Heart left ventricle (tissue), 16 donors: ENCODE measurements around the gene HPS3. TPM values are rescaled to one million over a fixed set of nuclear protein-coding genes. Genes with fewer than 3 reads are reported as not detected.

Source experiments
- ATAC-seq, 4 donors: fragments of 200-7000 bp; cut with Tn5 transposase; one replicate each; pipeline ENCODE4 v1.9.1; 2020 to 2022; ENCODE audit warnings: moderate library complexity in 4 of 4, mild to moderate bottlenecking in 3 of 4, moderate number of reproducible peaks in 1 of 4
- DNase-seq, 5 donors: peaks; one replicate each; pipeline ENCODE4 v3.0.0-alpha.2; 2020
- H3K27ac ChIP-seq, 12 donors: fragments of 200-600 bp; sonication (generic) in 4 of 12; one replicate each; pipeline versions ENCODE4 v1.5.0 to v1.8.0; 2016 to 2022; ENCODE audit warnings: mild to moderate bottlenecking in 2 of 12
- H3K27me3 ChIP-seq, 9 donors: fragments of 200-600 bp; sonication (generic) in 2 of 9; one replicate each; pipeline versions ENCODE4 v1.5.1 to v1.8.0; 2016 to 2022; ENCODE audit warnings: mild to moderate bottlenecking in 3 of 9
- H3K36me3 ChIP-seq, 9 donors: fragments of 200-600 bp; sonication (generic) in 2 of 9; one replicate each; pipeline versions ENCODE4 v1.5.0 to v1.8.0; 2018 to 2022; ENCODE audit warnings: mild to moderate bottlenecking in 2 of 9
- H3K4me1 ChIP-seq, 12 donors: fragments of 200-600 bp; sonication (generic) in 4 of 12; one replicate each; pipeline versions ENCODE4 v1.5.0 to v1.8.0; 2016 to 2022; ENCODE audit warnings: mild to moderate bottlenecking in 3 of 12
- H3K4me3 ChIP-seq, 12 donors: fragments of 200-600 bp; sonication (generic) in 4 of 12; one replicate each; pipeline versions ENCODE4 v1.5.0 to v1.8.0; 2017 to 2022; ENCODE audit warnings: mild to moderate bottlenecking in 9 of 12, moderate library complexity in 4 of 12
- H3K9me3 ChIP-seq, 12 donors: fragments of 200-600 bp; sonication (generic) in 4 of 12; one replicate each; pipeline versions ENCODE4 v1.5.0 to v1.8.0; 2016 to 2022; ENCODE audit warnings: mild to moderate bottlenecking in 1 of 12
- CTCF ChIP-seq, 12 donors: fragments of 200-600 bp; sonication (generic) in 4 of 12; IDR thresholded peaks; one replicate each; pipeline versions ENCODE4 v1.5.0 to v1.8.0; 2018 to 2022; ENCODE audit warnings: antibody characterized with exemption in 12 of 12, mild to moderate bottlenecking in 5 of 12
- POLR2A ChIP-seq, 2 donors: fragments of 450-650 bp; IDR thresholded peaks; one replicate each; pipeline ENCODE4 v1.6.1; 2017; ENCODE audit warnings: antibody characterized with exemption in 2 of 2, mild to moderate bottlenecking in 2 of 2, moderate library complexity in 2 of 2
- WGBS, 4 donors: extraction: QIAGEN DNeasy Blood & Tissue Kit in 2 of 4; methylation state at CpG; one replicate each; pipeline versions ENCODE4 v1.1.5 to v1.1.7; 2013 to 2018; 5-methylcytosine and 5-hydroxymethylcytosine counted together
- intact Hi-C, 10 donors: fragments of 100-400 bp; cut with DNase I; formaldehyde crosslinking; loops; one replicate each; pipeline versions ENCODE4 v1.11.1 to v1.14.2; 2022
- polyA plus RNA-seq, 2 donors: library from polyadenylated mRNA; stranded (reverse); fragments of 200-250 nt; gene quantifications; one replicate each; pipeline ENCODE4 v1.2.3, GENCODE V29; 2013
- total RNA-seq, 9 donors: library from RNA; depleted of rRNA in 2 of 9; stranded (reverse); fragments of >200 nt in 2 of 9; fragmentation: NEBNext Ultra II Directional in 3 of 9; extraction: Animal tissue kit (Norgen Biotek cat#: 25700) in 3 of 9; gene quantifications; one replicate each; pipeline versions ENCODE4 v1.1.0 to v1.2.4, GENCODE V29; 2016 to 2023
- donor health status: ischemic (EF 13 %, LVEDD 7.1; RV severe dilation, severe dysfunction).
- donor health status: healthy with polysubstance abuse.
- donor health status: DM: no; HTN: yes; CAD: no.
- donor health status: DM: no; HTN: no; CAD: no.
- donor health status: ischemic (EF 25% LVEDD 6.9; RV normal size, moderate dysfunction).
- donor health status: ischemic (EF 25% LVEDD 5.7; RV mildly dilated, moderate dysfunction).
- donor health status: healthy.
- donor health status: DM: yes; HTN: yes; CAD: no.
- donor health status: ischemic (EF 35%, LVEDD 5.7; RV mildly dilated, moderate dysfunction).
- donor health status: nonischemic (EF 11% LVEDD 7.7; RV severe dilation, severe dysfunction).
- donor health status: DM: yes; HTN: yes; CAD: no.
- donor health status: PGD.
- donor health status: ischemic (EF 29% LVEDD 5.4; RV normal size, mild dysfunction).
- donor health status: nonischemic (EF 23%, LVEDD 6.1; RV moderate dilation, normal function).

Gene HPS3
- total and polyA plus RNA-seq, 11 donors, result 3.0 to 15.6 (median 6.0) TPM

DNA sequence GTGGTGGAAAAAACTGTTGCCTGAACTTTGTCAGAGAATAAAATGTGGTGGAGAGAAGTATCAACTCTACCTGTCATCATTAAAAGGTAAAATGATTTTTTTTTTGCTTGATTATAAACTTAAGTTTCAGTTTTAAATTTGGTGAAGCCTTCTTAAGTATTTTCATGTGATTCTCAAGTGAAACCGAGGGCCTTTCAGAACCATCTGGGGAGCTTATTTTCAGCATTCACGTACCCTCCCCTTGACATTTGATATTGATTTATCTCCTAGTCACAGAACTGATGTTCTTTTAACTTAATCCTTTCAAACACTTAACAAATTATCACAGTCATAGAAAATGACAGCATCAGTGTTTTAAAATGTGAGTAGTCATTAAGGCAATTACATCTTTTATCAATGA is 38.5 kb downstream of the HPS3 start:
- Histone ChIP-seq H3K27me3 (no peaks in the 10 kb centered on the region), H3K9me3 (no peaks in the 10 kb centered on the region), H3K36me3 (peaks cover 0 to 100% (median 95%) of the 10 kb centered on the region in 9 donors), H3K4me3 (no peak overlapping the region), H3K27ac (no peak overlapping the region), H3K4me1 (no peaks in the 10 kb centered on the region)
- ATAC-seq, result no peak
- TF ChIP-seq CTCF (IDR thresholded peaks at IDR 0.05) (no peak), POLR2A (IDR thresholded peaks at IDR 0.05) (no peak)
- WGBS, 4 donors, result 89 to 97% (median 93%) methylated on average over 2 of the region's 2 CpGs
- DNase-seq, result no peak
- intact Hi-C loops, result no loop called here

GRCh38 chr3:149170672-149171071 is 41.2 kb downstream of the HPS3 start:
- peaks cover 0 to 4% (median 0%) of the 10 kb centered on the region in 12 donors for H3K9me3 ChIP-seq
- no peaks in the 10 kb centered on the region for H3K4me1 ChIP-seq
- 97 to 98% (median 97%) methylated on average over 7 of the region's 7 CpGs for WGBS, 4 donors
- H3K36me3 ChIP-seq, result peaks cover 0 to 97% (median 83%) of the 10 kb centered on the region in 9 donors
- no peak overlapping the region for H3K4me3 ChIP-seq
- no peaks in the 10 kb centered on the region for H3K27me3 ChIP-seq
- no peak for TF ChIP-seq CTCF (IDR thresholded peaks at IDR 0.05)
- no peak for TF ChIP-seq POLR2A (IDR thresholded peaks at IDR 0.05)
- no peak for ATAC-seq
- no peak for DNase-seq
- intact Hi-C loops, result no loop called here
- H3K27ac ChIP-seq, result no peak overlapping the region

DNA sequence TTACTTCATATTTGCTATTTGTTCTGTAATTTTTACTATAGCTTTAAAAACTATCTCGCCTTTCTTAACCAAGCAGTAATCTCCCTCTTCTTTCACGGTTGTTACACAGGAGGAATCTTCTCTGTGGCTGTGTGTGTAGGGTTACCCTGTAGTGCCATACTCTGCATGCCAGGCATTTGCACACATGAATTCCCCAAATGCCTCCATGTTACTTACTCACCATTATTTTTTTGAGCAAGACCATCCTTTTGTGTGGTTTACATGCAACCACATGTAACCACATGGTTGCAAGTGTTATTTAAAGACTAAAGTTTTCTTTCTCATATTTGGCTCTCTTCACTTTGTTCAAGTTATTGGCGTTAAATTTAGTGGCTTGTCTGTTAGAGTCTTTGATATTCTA is 45.5 kb downstream of the HPS3 start:
- intact Hi-C loops, result no loop called here
- 83 to 92% (median 85%) methylated on average over 3 of the region's 3 CpGs for WGBS, 4 donors
- H3K9me3 ChIP-seq, result peaks cover 0 to 6% (median 0%) of the 10 kb centered on the region in 12 donors
- ATAC-seq (no peak), DNase-seq (no peak)
- TF ChIP-seq POLR2A (IDR thresholded peaks at IDR 0.05) (no peak), CTCF (IDR thresholded peaks at IDR 0.05) (no peak)
- H3K4me3 ChIP-seq, result no peak overlapping the region
- peaks cover 0 to 65% (median 50%) of the 10 kb centered on the region in 9 donors for H3K36me3 ChIP-seq
- H3K4me1 ChIP-seq, result peaks cover 0 to 11% (median 6%) of the 10 kb centered on the region in 12 donors
- H3K27me3 ChIP-seq, result no peaks in the 10 kb centered on the region
- no peak overlapping the region for H3K27ac ChIP-seq

DNA sequence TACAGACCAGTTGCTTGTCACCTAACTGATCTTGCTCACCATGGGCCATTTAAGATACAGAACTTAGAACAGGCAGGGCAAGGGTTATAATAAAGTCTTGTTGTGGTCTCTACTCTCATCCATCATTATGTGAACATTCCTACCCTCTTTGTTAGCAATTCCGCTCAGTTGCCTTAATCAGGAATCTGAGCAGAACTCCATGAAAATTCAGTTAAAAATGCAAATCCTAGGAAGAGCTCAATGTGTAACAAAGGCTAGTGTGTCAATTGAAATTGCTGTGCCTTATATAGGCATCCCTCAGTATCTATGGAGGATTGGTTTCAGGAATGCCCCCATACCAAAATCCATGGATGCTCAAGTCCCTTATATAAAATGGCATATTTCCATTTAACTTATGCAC is 47.7 kb downstream of the HPS3 start:
- peaks cover 0 to 6% (median 0%) of the 10 kb centered on the region in 12 donors for H3K9me3 ChIP-seq
- no peak for DNase-seq
- no peak for ATAC-seq
- no peaks in the 10 kb centered on the region for H3K27me3 ChIP-seq
- WGBS, 4 donors, result 96 to 100% (median 98%) methylated on average over 1 of the region's 1 CpG
- peaks cover 0 to 19% (median 6%) of the 10 kb centered on the region in 12 donors for H3K4me1 ChIP-seq
- peaks cover 0 to 43% (median 31%) of the 10 kb centered on the region in 9 donors for H3K36me3 ChIP-seq
- no peak overlapping the region for H3K27ac ChIP-seq
- TF ChIP-seq CTCF (IDR thresholded peaks at IDR 0.05) (no peak), POLR2A (IDR thresholded peaks at IDR 0.05) (no peak)
- H3K4me3 ChIP-seq, result no peak overlapping the region
- intact Hi-C loops, result no loop called here
